Activated CD4-positive, alpha-beta T cell treated with anti-CD3 and anti-CD28 coated beads for 4 hours (primary cell): ENCODE results near the gene KCNQ1OT1.

Source experiments
- DNase-seq, 2 donors: peaks; one replicate each; pipeline ENCODE4 v3.0.0-alpha.2; 2020

The KCNQ1OT1 gene

GRCh38 chr11:2567026-2567671, 132.6 kb downstream of the KCNQ1OT1 start:
- no peak for DNase-seq

DNA sequence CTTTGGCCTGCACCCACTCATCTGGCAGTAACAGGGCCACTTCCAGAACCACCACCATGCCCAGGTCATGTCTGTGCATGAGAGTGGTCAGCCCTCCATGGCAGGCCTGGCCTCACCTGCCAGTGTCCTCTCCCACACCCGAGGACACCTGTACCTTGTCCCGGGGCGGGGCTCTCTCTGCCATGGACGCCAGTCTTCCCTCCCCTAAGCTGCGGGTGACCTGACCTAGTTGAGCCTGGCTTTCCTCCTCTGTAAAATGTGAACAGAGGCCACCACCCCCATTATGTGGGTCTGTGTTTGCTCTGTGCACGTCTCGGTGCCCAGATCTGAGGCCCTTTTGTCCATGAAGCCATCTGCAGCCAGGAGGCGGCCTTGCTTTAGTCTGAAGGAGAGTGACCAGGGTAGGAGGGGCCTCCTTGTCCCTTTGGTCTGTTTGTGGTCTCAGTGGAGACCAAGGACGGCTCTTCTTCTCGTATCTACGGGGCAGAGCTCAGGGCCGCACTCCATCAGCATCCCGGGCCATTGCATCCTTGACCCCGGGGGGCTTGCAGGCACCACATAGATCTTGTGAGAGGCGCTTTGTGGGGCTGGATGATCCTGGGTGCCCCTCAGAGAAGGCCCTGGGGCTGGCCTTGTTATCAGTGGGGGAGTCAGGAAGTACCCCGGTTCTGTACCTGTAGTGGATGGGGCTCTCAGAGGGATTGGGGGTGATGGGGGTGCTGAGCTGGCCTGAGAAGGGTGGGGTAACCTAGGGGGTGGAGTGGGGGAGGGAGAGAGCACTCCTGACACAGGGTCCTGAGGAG, 133.4 kb downstream of the KCNQ1OT1 start:
- no peak for DNase-seq

DNA sequence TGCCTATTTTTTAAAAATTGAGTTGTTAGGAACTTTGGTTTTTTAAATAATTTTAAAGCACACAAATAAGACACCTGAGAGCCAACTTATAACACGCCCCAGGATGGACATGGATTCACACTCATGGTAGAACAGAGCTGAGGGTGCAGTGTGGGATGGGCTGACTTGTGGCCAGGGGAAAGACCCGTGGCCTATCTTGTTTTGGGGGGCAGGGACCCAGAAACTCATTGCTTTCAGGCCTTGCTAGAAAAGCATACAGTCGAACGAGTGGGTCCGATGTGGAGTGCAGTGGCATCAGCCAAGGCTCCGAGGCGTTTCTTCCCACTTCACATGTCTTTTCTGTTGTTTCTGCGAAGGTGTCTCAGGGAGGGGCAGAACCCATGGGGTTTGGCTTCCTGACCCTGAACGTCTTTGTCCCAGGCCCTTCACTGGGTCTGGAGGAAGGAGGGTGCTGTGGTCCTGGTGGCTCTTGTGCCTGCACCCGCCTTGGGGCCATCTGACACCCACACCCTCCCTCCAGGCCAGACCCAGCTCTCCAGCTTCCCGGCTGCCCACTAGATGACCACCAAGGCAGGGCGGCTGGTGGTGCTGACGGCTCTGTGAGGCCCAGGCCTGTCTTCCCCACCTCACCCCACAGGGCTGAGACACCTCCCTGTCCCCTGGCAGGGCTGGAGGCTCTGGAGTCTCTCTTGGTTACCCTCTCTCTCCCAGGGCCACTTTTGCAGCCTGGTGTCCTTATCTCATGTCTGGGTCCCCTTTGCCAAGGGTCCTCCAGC, 134.2 kb downstream of the KCNQ1OT1 start:
- DNase-seq: no peak

GRCh38 chr11:2564588-2565425, 135.0 kb downstream of the KCNQ1OT1 start:
- no peak for DNase-seq

- DNase-seq: no peak
Observed at GRCh38 chr11:2564008-2564530, 135.7 kb downstream of the KCNQ1OT1 start.

DNA sequence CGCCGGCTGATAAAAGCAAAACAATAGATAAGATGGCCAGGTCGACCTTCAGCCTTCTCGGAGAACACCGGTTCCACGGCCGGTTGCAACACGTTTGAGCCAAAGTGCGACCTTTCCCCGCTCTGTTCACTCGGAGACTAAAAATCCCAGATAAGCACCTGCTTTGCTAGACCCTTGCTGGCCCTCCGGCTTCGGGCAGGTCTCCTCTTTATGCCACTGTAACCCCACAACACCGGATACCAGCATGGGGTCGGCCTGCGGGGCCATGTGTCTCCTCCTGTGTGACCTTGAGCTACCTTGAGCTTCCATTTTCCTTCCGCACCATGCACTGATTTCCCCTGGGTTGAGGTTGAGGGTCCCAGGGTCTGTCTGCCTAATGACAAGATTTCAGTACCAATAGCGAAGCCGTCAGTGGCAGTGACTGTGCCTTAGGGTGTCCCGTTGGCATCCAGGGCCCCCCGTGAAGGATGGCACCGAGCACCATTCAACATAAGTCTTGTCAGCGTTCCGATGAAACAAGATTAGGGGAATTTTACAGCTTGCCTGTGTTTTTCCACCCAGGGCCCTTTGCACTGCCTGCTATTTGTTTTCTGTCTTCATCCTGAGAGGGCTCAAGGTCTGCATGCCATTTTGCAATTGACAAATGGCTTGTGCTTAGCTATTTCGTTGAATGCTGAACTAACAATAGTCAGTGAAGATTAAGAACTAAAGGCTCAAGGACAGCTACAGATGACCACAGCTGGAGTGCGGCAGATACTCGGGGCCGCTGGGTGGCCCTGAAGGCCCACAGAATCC, 136.4 kb downstream of the KCNQ1OT1 start:
- DNase-seq: no peak

GRCh38 chr11:2562890-2563212, 136.9 kb downstream of the KCNQ1OT1 start:
- DNase-seq: no peak

GRCh38 chr11:2561696-2562581, 137.9 kb downstream of the KCNQ1OT1 start:
- no peak for DNase-seq

GRCh38 chr11:2559527-2560311, 140.1 kb downstream of the KCNQ1OT1 start:
- DNase-seq: no peak

GRCh38 chr11:2558861-2559526, 140.8 kb downstream of the KCNQ1OT1 start:
- DNase-seq: no peak

- no peak for DNase-seq
Observed at GRCh38 chr11:2558397-2558796, 141.4 kb downstream of the KCNQ1OT1 start.
